ENCODE results near the gene TRIM31.
"Not testable (repeated sequence)": the region's sequence is repeated elsewhere in the genome, so short reads cannot be mapped to it uniquely, and the experiment has no call there.

The TRIM31 gene

DNA sequence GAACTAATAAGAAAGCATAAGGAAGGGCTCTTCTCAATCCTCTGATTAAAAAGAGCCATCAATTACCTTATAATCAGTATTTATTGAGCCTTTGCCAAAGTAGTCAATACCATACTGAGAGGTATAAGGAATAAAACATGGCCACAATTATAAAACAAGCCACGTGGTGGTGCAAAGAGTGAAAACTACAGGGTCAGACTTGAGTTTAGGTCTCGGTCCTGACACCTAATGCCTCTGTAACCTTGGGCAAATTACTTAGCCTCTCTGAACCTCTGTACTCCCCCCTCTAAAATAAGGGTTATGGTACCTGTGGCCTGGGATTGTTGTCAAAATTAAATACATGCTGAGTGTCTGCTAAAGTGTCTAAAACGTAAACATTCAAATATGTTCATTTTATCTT is 36.3 kb upstream of the TRIM31 start:
- DNase-seq (ENCODE audit: low read depth), result no peak

DNA sequence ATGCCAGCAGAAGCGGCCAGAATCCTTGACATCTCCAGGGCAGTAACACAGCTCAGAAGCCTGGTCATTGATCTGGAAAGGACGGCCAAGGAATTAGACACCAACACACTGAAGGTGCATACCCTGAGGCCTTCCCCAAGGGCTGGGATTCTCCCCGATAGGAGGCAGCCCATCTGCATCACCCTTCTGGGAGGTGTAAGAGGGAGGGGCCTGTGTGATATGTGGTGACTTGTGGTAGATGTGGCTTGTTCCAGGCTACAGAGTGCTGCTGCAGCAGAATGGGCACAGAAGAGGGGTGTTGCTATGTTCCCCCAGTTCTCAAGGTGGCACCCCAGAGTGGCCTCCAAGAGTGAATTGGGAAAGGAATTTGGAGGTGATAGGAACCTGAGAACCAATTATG is 34.2 kb upstream of the TRIM31 start:
- no peak for DNase-seq (ENCODE audit: low read depth)

DNA sequence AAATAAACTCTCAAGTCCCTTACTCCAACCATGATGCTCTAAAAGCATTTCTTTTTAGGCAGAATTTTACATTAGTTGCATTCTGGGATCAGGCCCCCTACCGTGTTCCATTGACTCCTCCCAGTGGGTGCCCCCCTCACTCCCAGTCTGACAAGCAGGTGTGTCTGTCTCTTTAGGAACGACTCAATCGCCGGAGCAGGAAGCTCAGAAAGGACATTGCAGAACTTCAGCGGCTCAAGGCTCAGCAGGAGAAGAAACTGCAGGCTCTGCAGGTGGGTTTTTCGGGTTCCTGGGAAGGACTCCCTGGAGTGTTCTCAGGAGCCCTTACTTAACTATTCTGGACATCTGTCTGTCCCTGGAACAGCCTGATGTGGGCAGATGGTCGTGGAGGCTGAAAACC is 32.9 kb upstream of the TRIM31 start:
- DNase-seq (ENCODE audit: low read depth), result no peak

DNA sequence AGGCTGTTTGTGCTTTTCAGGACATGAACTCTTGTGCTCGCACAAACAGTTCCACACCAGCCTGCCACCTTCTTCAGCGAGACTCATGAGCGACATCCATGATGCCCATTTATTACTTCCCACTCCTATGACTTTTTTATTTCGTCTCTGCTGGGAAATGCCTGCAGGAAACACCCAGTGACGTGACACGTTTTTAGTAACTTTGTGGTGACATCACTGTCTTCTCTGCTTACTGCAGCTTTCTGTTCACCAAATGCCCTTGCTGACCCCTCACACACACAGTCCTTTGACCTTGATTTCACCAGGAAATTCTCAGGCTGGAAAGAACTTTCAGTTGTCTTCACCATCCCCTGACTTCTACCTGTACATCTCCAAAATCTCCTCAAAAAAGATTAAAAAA is 31.9 kb upstream of the TRIM31 start:
- DNase-seq (ENCODE audit: low read depth), result no peak

DNA sequence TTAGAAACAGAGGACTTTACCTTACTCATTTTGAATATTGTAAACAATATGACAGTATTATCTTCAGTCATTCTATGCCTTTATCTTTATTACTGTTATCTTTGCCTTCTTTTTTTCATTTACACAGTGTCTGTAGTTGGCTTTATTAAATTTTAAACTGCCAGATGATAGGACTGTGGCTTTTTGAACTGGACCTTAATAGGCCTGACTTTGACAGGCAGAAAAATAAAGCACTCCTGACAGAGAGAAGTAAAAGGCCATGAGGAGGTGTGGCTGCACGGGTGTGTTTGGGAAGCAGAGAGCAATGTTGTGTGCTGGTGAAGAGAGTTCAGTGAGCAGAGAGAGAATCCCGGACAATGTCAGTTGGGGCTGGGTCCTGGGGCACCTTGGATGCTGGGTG is 30.9 kb upstream of the TRIM31 start:
- DNase-seq (ENCODE audit: low read depth), result no peak

DNA sequence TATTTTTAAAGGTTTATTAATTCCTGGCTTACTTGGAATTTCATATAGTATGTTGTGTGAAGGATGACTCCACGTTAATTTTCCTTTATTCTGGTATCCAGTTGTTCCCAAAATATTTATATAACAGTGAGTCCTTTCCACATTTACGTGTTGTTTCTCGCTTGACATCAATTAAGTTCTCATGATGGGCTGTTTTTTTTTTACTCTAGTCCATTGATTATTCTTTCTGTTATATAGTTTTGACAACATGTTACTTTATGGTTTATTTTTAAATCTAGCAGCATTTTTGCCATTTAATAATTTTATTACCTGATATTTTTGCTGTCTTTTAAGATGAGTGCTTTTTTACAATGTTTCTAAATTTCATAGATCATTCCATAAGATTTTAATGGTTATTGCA is 29.8 kb upstream of the TRIM31 start:
- no peak for DNase-seq (ENCODE audit: low read depth)

DNA sequence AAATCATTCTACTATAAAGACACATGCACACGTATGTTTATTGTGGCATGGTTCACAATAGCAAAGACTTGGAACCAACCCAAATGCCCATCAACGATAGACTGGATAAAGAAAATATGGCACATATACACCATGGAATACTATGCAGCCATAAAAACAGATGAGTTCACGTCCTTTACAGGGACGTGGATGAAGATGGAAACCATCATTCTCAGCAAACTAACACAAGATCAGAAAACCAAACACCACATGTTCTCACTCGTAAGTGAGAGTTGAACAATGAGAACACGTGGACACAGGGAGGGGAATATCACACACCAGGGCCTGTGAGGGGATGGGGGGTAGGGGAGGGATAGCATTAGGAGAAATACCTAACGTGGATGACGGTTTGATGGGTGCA is 27.4 kb upstream of the TRIM31 start:
- not testable (repeated sequence) for DNase-seq (ENCODE audit: low read depth)

DNA sequence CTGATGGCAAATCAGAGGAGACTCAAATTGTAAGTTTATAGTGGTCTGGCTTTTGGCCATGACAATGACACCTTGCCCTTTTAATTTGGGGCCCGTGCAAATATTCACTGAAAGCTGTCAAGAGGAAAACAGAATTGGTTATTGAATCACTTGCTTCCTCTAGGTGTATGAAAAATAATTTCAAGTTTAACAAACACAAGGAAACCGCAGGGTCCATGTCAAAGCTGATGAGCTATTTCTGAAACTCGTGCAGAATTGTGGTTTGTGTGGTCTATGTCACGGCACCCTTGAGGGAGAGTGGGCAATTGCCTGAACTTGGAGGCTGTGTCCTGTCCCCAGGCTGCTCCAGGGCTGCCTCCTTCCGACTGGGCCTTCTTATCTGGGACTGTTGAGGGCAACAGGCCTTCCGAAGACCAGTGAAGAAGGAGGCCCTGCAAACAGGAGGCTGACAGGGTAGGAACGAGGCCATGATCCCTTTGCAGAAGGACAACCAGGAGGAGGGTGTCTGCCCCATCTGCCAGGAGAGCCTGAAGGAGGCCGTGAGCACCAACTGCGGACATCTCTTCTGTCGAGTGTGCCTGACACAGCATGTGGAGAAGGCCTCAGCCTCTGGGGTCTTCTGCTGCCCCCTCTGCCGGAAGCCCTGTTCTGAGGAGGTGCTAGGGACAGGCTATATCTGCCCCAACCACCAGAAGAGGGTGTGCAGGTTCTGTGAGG is 23.8 kb upstream of the TRIM31 start:
- no peak for DNase-seq (ENCODE audit: low read depth)

DNA sequence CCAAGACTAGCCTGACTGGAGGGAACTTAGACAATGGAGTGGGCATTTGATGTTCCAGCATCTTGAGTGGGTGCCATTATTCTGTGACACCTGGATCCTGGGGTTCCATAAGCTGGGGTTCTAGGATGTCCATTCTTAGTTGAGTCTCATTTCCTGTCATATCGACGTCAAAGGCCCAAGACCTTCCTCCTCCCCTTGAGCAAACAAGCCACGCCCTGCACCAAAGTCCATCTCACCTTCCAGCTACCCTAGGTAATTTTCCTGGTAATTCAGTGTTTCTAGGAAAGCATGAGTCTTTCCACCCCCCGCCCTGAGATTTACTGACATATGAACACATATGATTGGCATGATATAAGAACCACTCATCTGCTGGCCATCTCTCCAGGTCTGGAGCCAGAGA is 22.9 kb upstream of the TRIM31 start, which contains the start of gene TRIM40:
Gene TRIM40, plus strand, starts transcription at position 384 of the 400 bp plus-strand sequence. CDS start 897 bp downstream, outside the sequence.
- DNase-seq (ENCODE audit: low read depth), result no peak

DNA sequence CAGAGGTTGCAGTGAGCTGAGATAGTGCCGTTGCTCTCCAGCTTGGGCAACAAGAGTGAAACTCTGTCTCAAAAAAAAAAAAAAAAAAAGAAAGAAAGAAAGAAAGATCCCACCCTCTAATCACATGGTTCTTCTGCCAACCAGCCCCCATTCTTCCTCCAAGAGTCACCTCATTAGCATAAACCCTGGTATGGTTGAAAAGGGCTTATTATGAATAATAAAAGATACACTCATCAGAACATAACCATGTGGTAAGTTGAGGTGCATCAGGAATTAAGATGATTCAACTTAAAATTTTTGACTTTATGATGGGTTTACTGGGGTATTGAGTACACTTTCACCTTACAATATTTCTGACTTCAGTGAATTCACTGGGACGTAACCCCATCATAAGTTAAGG is 22.3 kb upstream of the TRIM31 start:
- no peak for DNase-seq (ENCODE audit: low read depth)

DNA sequence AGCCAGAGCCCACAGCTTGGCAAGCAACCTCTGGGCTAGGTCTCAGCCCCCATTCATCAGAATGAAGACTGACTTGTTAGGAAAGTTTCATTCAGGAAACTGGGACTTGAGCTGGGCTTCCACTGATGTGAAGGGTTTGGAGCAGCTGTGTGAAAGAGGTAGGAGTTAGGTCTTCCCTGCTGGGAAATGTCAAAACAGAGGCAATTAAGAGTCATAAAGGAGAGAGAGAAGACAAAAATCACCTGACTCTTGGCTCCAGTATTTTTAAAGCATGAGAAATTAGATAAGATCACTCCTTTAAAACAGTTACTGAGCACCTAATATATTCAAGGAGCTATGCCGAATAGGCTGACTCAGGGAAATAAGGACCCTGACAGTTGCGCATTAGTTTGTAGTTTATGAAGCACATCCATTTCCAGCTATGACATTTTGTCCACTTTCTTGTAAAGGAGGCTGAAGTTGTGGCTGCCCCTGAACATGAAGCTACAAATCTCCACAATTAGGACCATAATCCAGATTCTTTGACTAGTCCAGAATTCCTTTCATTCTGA is 19.1 kb upstream of the TRIM31 start:
- DNase-seq (ENCODE audit: low read depth), result no peak

DNA sequence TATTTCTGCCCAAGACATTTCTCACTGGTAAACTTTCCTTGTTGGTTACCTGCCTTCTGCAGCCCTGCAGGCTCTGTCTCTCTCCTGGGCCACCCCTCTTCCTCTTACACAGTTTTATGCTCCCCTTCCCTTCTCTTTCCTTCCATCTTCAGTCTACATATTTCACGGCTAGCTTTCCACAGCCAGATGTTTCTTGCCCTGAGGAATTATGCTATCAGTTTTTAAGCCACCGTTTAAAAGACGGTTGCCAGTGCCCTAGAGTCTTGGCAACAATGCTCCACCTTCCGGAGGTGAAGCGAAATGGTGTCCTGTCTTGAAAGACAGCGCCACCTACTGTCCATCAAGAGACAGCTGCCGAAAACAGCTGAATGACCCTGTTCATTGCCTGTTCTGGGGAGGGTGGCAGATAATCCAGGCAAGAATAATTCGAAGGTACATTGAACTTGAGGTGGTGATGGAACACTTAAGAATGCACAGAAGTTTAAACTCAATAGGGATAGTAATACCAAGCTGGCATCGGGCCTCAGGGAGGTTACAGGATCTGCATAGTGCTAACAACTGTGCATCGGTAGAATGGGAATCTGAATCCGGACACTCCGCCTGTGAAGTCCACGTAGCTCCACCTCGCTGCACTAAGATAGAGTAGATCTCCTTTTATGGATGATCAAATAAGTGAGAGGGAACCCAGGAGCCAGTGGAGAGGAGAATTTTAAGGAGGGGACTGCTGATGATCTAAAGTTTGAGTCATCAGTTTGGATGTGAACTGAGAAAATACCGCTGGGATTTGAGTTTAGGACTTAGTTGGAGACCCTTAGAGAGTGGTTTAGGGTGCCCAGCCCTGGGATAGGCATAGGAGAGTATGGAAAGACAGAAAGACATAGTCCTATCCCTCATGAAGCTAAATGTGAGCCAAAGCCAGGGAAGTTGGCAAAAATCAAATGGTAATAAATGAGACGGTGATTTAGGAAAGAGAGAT is 18.3 kb upstream of the TRIM31 start:
- DNase-seq (ENCODE audit: low read depth), result peak; percentile 31

DNA sequence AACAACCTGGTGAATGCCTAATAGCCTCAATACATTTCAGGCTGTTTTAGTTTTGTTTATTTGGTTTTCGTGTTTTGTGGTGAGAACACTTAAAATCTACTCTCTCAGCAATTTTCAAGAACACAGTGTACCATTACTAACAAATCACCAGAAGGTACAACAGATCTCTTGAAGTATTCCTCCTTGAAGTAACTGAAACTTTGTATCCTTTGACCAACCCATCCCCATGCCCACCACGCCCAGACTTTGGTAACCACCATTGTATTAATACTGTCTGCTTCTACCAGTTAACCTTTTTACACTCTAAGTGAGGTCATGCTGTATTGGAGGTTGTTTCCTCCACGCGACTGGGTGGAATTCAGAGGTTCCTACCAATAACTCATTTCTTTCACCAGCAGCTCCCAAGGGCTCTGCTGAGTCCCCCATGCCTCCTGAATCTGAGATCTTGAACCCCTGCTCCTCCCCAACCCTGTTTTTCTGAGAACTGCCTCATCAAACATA is 17.3 kb upstream of the TRIM31 start:
- no peak for DNase-seq (ENCODE audit: low read depth)

DNA sequence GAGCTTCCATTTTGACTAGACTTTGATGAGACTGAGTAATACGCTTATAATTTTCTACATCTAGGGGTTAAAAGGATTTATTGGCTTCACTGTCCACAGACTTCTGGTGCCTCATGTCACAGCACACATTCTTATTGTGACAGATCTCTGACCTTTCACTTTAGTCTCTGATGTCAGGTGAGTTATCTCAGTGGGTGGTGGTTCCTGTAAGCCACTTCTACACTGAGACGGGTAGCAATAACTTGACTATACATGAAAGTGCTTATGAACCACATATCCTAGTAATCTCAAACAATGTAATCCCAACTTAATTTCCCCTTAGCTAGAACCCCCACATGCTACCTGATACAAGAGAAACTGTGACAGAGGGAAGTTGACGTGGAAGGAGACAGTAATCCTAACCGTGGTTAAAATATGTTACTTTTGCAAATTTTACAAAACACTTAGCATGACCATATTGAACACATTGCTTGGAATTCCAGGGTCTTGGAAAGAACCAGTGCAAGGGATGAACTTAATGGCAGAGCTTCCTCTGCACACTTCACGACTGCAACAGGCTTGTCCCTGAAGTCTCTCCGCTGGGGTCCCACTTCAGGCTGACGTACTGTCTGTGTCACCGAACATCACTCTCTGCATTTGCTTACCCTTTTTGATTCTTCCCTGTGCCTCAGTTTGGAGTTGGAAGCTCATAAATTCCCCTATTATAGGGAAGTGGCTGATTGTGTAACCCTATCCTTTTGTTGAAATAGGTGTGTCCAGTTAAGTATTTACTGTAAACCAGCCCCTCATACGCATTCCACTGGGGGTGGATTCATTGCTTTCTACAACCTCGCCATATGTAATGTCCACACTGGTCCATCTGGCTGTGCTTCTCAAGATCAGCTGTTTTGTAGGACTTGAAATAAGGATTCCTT is 16.6 kb upstream of the TRIM31 start:
- DNase-seq (ENCODE audit: low read depth), result no peak

DNA sequence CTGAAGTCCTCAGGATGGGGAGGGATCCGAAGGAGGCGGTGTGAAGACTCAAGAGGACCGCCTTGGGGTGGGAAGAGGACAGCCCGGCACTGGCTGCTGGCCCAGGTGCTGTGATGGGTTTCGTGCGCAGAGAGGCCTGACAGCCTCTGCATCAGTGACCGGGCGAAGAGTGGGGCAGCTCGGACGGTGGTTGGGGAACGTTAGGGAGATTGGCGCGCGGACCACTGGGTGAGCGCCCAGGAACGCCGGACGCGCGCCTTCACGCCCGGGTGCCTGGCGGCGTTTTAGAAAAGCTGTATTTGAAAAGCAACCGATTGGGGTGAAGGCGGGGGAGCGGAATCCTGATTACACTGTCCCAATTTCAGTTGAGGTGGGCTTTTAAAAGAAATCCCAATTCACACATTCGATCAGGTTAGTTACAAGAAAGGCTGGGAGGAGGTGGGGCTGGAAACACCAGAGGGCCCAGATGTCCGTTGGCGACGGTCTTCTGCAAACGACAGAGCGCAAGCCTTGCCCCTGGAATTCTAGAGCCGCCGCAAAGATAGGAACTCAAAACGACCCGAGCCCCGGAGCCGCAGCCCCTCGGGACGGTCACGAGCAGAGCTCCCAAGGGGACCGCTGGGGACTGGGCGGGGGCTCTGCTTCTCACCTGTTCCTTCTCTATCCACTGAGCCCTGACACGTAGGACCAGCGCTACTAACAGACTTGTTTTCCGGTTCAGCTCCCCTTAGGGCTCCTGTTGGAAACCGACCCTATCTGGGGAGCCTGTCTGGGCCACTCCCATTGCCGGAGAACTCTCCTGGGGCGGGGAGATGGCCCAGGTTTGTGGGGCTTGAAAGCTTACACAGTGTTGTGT is 14.6 kb upstream of the TRIM31 start:
- no peak for DNase-seq (ENCODE audit: low read depth)

DNA sequence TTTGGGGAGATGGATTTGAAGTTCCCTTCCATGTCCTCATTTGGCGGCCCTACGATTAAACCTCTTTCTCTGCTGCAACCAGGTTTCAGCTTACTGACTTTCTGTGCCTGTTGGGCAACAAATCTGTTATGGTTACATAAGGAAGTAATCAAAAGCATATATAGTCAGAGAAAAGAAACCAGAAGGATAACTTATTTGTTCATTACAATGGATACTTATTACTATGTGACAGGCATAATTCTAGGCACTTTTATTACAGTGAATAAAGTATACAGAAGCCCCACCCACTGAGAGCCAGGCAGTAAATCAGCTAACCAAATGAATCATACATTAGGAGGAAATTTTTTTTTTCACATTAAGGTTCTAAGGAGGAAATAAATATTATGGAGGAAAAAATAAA is 9.6 kb upstream of the TRIM31 start:
- DNase-seq (ENCODE audit: low read depth), result no peak

DNA sequence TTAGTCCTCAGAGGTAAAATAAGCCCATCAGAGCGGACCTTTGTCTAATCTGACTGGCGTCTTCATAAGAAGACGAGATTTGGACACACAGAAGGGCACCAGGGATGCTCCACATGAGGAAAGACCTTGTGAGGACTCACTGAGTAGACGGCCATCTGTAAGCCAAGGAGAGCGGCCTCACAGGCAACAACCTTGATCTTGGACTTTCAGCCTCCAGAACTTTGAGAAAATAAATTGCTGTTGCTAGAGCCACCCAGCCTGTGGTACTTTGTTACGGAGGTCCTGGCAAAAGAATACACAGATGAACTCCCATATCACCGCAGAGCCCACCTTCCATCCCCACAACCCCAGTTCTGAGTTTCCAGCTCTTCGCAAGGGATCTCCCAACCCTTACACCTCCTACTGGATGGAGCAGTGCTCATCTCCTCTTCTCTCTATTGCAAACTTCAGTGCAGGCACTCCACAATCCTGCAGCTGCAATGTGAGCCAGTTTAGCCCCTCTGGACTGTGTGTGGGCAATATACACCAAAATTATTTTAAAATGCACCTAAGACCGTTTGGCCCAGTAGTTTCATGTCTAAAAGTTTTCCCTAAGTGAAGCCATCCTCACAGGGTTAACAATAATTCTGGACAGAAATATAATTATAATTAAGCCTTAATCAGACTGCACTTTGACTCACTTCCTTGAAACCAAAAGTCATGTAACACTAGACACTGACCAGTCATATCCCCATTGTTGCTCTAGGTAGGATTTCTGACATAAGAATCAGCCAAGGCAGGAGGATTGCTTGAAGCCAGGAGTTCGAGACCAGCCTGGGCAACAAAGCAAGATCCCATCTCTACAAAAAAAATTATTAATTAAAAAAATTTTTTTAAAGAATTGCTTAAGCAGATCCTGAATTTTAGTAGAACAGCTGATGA is 8.8 kb upstream of the TRIM31 start:
- no peak for DNase-seq (ENCODE audit: low read depth)

DNA sequence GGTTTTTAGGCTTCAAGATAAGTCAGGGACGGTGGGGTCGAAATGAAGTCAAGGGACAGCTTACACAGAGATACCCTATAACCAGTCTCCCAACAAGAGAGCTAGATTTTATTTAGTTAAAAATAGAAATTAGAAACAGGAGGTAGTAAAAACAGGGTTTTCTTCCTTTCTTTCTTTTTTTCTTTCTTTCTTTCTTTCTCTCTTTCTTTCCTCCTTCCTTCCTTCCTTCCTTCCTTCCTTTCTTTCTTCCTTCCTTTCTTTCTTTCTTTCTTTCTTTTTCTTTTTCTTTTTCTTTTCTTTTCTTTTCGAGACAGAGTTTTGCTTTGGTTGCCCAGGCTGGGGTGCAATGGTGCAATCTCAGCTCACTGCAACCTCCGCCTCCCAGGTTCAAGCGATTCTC is 5.8 kb upstream of the TRIM31 start:
- not testable (repeated sequence) for DNase-seq (ENCODE audit: low read depth)

DNA sequence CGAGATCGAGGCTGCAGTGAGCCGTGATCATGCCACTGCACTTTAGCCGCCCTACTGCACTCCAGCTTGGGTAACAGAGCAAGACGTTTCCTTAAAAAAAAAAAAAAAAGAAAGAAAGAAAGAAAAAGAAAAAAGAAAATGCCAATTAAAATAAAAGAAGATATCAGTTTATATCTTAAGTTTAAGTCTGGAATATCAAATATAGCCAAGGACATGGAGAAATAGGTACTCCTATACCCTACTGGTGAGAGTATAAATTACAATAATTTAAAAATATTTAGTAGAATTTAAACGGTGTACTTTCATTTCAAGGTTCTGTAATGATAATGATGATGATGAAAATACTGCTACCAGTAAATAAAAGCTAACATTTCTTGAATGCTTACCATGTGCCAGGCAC is 3.8 kb upstream of the TRIM31 start:
- no peak for DNase-seq (ENCODE audit: low read depth)

DNA sequence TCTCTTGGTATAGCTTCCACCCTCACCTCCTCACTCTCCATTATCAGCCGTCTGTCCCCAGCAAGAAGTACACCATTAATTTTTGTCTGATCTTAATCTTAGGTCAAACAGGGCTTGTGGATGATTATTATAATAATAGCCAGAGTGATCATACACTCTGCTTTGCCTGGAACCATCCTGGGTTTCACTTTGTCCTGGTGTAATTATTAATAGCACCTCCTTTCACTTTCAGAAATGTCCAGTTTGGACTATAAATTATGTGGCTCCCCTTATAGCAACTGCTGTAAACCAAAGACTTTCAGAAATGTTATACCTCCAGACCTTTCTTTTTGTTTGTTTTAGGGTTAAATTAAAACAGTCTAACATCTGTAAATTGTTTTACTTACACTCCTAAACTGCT is 951 bp upstream of the TRIM31 start:
- DNase-seq (ENCODE audit: low read depth), result no peak
